HT1080 (cell line): ENCODE results near the gene MAP3K3. TPM values are rescaled to one million over a fixed set of nuclear protein-coding genes. Genes with fewer than 3 reads are reported as not detected.

ENCODE experiments used
- DNase-seq: peaks from one replicate; pipeline ENCODE4 v3.0.0-alpha.2; 2015; ENCODE audit warnings: low read depth
- total RNA-seq: library from RNA; depleted of rRNA; stranded (reverse); fragments of >200 nt; shearing (Covaris generic); gene quantifications from 2 replicates; pipeline ENCODE4 v1.2.3, GENCODE V29; 2014

Gene MAP3K3
- total RNA-seq, 1 experiment from 2014 or later, result 33.1 TPM

DNA sequence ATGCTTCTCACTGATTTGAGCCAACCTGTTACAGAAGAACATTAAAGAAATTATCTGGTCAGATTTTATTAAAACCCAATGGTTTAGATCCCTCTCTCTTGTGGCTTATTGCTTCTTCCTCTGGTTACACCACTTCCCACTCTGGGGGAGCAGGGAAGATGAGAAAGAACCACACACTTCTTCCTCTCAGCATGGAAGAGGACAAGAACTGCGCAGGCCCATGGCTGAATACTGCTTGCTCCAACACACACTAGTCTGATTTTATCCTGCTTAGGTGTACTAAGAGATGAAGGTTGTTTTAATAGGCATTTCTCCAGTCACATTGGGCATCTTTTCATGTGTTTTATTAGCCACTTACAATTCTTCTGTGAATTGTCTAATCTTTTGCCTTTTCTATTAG lies 27.6 kb downstream of the MAP3K3 start:
- no peak for DNase-seq

DNA sequence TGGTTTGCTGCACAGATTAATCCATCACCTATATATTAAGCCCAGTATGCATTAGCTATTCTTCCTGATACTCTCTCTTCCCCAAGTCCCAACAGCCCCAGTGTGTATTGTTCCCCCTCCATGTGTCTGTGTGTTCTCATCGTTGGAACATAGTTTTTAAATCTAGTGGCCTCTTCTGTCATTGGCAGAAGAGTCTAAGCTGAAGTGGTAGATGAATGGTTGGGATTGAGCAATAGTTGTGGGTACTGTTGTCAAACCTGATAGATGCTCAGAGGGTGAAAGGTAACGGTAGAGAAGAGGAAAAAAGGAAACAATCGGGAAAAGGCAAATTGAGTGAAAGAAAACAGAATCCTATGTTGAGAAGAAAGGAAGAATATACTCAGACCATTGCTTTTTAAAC lies 29.9 kb downstream of the MAP3K3 start:
- no peak for DNase-seq

DNA sequence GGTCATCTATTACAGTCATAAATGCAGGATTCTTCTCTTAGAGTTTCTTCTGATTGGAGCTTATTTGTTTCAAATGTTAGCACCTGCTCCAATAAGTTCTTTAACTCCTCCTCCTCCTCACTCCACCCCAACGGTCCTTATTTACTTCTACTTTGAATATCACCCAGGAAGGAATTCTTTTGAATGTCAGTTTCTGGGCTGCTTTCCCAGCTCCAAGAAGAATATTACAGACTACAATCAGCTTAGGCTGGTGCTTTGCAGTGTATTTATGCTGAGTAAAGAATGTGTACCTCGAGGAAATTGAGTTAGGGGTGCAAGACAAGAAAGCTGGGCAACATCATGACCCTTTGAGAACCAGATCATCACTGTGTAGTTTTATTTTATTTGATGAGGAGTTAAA lies 30.8 kb downstream of the MAP3K3 start:
- DNase-seq, result no peak

DNA sequence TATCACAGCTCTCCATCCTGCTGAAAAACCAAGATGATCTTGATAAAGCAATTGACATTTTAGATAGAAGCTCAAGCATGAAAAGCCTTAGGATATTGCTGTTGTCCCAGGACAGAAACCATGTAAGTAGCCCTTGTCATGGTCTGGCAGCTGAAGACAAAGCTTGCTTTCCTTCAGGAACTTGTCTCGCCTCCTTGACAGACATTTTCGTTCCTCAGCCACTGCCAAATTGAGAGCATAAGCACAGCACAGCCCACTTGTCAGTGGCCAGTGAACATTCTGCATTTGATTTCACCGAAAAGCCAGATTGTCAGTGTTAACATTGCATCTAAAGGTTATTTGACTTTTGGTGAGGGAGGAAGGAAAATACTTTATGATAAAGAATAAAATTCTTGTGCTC lies 35.6 kb downstream of the MAP3K3 start:
- DNase-seq, result no peak

DNA sequence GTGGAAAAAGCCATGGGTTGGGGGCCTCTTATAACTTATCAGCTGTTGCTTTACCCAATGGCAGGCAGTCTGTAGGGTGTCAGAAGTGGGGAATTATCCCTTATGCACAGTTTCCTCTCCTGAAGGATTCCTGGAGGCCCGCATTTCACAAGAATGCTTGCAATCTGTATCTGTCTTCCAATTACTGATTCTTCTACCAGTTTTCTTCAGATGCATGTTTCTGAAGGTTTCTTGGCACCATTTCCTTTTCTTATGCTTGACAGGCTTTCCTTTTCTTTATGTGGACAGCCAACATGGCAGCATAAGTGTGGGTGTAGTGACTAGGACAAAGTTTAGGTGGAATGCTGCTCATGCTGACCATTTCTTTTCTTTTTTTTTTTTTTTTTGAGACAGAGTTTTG lies 36.1 kb downstream of the MAP3K3 start:
- DNase-seq, result no peak

DNA sequence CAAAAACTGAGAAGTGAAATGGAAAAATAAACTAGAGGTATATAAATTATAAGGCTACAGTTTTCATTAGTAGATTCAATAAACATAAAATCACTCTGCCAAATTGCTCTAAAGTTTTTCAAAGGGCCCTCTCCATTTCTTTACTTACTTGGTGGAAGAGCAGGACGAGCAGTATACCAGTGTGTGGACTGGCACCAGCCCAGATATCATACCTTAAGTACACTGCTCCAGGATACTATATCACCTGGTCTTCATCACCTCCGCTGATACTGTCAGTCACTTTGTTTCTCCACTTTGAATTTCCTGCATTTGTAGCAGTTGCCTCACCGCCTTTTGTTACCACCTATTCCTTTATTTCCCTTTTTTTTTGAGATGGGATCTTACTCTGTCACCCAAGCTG lies 37.6 kb downstream of the MAP3K3 start:
- DNase-seq, result no peak

DNA sequence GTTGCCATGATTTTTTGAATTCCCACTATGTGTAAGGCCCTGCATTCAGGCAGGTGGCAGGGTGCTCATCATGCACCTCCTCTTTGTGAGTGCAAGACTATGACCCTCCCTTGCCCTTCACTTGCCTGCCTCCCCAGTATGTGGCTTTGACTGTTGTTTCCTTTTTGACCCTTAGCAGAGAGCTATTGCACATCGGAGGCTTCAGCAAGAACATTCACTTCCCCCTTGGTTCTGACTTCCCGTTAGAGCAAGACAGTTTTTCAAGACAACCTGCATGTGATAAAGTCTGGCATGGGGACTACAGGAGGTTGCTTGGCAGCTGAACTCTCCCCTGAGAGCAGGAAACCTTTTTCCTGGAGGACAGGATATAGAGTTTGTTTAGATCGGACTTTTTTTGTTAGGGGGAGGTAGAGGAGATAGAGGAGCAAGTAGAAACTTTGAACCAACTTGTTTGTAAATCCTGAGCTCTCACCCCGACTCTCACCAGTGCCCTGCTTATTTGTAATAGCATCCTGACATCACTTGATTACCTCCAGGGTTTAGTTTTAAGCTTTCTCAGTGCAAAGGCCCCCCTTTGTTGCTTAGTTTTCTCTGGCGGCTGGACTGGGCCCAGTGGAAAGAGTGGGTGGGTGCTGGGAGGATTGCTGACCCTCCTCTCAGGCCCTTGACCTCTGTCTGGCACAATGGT lies 43.5 kb downstream of the MAP3K3 start:
- no peak for DNase-seq

DNA sequence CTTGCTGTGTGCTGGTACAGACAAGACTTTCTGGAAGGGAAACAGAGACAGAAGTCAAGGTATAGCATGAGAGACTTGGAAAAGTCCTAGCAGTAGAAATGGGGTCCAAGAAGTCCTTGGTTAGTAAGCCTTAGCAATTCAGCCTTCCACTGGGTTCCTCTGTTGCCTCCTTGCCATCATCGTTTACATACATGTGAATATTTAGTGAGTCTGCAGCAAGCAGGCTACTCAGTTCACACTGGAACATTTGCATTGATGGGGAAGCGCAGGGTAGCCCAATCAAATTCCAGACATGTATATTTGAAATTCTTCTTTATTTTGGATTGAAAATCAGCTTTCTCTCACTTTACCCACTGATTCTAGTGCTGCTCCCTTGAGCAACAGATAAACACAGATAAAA lies 50.6 kb downstream of the MAP3K3 start:
- no peak for DNase-seq

DNA sequence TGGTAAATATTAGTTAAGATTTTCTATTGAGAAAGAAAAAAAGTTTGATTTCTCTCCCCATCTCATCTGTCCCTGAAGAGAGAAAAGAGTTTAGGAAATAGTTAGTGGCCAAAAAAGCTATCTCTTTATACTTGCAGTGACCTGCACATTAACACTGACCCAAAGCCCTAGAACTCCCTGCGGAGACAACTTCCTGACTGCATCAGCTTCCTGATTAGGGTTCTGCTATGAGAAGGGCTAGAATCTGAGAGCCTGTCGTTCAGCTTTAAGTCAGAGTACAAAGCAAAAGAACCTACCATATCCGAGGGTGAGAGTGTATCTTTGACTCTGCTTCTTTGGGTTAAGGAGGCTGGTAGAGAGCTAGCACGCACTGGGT lies 53.0 kb downstream of the MAP3K3 start:
- DNase-seq, result peak; percentile 39

DNA sequence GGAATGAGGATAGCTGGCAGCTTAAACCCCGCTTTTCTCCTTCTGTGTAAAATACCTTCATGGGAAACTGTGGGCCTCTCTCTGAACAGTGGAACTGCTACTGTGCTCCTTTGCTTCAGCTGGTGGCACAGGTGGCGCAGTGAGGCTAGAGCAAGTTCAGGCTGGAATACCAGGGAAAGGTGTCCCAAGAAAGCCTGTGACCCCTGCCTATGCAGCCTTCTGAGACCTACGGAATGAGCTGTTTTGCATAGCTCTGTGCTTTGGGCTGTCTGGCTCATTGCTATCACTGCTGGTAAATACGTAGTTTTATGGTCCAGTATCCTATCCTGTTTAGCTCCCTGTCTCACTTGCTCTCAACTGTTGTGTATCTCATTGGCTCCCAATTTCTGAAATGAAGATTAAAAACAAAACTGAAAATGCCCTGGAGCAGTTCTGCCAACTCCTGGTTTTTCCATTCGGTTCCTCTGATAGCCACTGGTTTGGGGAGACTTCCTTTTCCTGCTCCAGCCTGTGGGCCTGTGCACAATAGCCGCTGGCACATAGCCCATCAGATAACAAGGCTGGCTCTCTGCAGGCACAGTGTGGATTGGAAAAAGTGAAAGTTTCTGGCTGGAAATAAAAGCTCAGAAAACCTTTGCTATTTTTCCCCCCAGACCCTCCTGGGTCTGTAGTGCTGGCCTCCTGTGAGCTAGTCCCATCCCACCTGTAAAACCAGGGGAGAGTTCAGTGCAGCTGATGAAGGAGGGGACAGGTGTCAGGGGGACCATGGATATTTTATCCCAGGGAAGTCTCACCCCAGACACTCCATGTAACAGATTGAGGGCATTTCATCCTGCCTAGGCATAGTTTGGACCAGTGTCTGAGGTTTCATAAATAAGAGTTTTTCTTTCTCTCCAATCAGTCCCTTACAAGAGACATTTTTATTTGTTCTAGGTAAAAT lies 53.7 kb downstream of the MAP3K3 start:
- peak; percentile 81 for DNase-seq

DNA sequence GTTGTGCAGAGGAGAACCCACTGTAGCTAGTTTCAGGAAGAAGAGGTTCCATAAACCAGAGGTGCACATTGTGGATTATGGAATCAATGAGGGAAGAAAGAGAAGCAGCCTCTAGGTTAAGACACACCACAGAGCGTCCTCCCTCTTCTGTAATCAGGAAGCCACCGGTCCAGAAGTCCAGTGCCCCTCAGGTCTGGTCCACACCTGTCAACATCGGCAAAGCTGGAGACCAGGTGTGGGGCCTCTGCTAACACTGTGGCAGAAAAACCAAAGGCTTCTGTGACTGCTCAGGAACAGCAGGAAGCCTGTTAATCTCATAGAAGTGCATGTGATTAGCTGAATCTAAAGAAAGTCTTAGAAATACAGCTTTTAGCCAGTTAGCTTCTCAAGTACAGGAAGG lies 54.4 kb downstream of the MAP3K3 start:
- no peak for DNase-seq

DNA sequence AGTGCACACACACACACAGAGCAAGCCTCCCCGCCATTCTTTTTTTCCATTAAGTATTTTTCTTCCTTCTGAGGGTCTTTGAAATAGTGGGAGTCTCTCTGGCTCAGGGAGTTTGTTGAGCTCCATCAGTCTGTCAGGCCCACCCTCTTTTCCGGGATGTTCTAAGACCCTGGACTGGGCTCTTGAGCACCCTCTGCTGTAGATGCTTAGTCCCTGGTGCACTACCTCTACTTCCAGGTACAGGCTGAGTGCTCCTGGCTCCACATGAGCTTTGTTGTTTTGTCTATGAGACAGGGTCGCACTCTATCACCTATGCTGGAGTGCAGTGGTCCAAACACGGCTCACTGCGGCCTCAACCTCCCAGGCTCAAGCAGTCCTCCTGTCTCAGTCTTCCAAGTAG lies 57.0 kb downstream of the MAP3K3 start:
- DNase-seq, result no peak

DNA sequence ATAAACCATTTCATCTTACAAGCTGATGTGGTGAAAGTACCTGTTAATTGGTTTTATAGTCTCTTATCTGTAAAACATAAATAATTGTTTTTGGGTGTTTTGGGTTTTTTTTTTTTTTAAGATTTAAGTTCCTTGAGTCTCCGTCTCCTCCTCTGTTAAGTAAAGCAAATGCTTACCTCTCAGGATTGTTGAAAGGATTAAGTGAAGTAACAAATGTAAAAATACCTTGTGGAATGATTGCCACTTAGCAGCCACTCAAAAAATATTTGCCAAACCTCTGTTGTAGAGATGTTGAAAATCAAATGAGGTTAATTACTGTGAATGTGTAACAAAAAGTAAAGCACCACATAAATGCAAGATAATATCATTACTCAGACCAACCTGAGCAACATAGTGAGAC lies 58.5 kb downstream of the MAP3K3 start:
- no peak for DNase-seq

DNA sequence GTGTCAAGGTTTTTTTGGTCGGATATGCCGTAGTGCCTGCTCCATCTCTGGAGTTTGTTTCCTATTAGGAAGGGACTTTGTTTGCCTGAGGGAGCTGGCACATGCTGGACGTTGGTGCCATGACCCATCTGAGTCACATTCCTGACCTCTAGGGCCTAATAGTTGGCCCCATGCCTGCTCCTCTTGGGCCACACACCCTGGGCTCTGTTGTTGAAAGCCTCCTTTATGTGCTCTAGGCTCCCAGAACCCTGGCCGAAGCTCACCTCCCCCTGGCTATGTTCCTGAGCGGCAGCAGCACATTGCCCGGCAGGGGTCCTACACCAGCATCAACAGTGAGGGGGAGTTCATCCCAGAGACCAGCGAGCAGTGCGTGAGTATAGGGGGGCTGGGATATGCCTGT lies 59.3 kb downstream of the MAP3K3 start:
- no peak for DNase-seq

DNA sequence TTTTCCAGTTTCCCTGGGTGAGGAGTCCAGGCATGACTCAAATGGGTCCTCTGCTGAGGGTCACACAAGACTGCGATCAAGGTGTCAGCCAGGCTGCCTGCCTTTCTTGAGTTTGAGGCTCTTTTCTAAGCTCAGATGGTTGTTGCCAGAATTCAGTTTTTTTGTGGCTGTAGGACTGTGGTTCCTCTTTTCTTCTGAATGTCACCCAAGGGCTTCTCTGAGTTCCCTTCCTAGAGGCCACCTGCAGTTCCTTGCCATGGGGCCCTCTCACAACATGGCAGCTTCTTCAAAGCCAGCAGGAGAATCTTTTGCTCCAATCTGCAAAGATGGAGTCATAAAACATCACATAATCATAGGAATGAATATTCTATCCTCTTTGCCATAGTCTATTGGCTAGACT lies 60.2 kb downstream of the MAP3K3 start:
- no peak for DNase-seq

DNA sequence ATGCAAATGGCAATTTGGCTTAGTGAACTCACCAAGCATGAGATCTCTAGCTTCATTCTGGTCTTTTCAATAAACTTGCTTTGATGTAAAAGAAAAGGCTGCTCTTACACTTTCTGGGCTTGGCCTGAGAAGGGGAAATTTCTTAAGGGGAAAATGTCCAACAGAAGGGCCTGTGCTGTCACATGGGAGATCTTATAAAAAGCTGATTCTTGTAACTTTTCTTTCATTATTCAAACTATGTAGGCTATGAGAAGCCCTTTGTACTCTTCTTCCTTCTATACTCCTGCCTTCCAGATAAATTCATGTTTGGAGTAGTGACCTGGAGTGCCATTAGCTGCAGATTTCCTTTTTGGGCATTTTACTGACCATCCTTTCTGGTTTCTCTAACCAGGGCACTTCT lies 60.8 kb downstream of the MAP3K3 start:
- no peak for DNase-seq

DNA sequence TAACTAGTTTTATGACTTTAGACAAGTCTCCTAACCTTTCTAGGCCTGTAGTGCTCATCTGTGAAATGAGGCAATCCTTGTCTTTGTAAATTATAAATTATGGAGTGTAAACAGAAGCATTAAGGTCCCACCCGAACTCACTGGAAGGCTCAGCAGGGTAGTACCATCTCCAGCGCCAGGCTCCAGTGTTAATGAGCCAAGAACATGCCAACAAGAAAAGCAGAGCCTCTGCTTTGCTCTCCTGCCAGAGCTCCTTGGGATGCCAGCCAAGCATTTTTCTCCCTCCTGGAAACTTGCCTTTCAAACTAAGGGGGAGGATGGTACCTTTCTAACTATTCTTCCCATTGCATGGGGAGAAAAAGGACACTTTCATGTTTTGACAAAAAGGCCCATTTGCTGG lies 62.8 kb downstream of the MAP3K3 start:
- DNase-seq, result no peak

DNA sequence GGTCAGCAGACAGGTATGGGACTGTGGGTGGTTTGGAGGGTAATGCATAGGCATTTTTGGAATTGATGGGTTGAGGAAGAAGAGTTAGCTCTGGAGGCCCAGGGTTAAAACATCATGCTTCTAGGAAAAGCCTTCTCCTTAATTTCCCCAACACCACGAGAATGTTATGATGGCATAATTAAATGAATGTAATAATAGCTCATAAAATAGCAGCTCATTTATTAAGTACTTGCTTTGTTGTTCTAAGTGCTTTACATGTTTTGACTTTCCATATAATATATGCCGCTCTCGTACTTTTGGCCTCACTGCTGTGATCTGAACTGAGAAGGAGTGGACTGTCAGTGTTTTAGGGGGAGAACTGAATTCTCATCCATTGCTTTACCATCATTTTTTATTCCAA lies 63.4 kb downstream of the MAP3K3 start:
- no peak for DNase-seq

DNA sequence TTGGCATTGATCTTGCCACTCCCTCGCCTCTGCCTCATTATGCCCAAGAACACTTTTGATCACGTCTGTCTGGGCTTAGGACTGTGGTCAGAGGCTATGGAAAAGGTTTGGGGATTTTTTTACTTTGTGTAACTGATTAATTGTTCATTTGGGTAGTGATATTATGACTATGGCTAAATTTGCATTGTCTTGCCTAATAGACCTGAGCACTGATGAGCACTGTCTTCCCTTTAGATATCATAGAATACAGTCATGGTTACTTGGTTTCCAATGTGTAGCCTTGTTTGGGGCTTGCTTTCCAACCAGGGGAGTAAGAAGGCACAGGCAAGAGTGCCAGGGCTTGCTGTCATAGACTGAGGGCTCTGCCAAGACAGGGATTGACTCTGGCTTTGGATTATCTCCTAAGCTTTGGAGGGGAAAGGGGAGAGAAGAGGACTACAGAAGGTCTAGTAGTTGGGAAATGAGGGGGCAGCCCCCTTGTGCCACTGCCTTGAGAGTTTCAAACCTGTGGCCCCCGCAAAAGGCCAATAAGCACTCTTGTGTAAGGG lies 64.0 kb downstream of the MAP3K3 start:
- DNase-seq, result no peak

DNA sequence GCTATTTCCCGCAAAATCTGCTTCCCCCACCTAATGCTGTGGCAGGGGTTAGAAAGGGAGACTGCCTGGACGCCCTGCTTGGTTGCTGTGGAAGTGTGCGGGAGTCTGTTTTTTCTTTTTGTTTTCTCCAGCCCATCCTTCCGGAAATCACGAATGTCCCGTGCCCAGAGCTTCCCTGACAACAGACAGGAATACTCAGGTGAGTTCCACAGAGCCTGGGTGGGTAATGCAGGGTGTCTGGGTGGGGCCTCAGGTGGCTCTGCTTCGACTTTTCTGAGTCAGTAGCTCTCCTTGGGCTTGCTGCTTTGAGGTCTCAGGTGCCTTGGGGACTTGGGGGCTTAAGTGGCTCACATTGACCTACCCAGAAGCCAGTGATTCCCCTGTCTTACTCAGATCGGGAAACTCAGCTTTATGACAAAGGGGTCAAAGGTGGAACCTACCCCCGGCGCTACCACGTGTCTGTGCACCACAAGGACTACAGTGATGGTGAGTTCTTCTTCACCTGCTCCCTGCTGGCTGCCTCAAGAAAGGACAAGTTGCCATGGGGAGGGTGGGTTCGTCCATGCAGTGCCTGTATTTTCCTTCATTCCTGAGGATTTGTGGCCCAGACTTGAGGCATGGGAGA lies 66.3 kb downstream of the MAP3K3 start:
- DNase-seq, result no peak

DNA sequence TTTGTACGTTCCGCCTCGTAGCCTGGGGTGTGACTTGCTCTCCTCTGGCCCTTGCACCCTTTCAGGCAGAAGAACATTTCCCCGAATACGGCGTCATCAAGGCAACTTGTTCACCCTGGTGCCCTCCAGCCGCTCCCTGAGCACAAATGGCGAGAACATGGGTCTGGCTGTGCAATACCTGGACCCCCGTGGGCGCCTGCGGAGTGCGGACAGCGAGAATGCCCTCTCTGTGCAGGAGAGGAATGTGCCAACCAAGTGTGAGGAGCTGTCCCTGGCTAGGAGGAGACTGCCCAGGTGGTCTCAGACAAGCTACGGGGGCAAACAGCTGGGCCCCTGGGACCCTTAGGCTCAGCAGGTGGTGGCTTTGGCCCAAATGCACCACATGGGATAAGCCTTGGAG lies 67.3 kb downstream of the MAP3K3 start:
- no peak for DNase-seq

DNA sequence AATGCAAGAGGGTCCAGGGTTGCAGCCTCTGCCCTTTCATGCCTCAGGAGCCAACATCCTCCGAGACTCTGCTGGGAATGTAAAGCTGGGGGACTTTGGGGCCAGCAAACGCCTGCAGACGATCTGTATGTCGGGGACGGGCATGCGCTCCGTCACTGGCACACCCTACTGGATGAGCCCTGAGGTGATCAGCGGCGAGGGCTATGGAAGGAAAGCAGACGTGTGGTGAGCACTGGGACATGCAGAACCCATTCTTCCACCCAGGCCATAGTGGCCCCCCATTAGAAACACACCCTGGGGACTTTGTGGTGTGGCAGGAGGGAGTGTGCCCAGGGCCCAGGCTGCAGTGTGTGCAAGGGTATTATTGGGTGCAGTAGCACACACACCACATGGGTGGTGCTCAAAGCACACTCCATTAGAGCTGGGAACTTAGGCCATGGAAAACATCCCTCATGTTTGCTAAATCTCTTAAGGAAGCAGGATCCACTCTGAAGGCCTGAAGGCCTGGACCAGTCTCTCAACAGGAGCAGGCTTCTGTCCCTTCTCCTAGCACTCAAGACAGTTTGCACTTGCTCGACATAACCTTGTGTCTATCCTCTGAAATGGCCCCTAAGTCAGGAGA lies 70.1 kb downstream of the MAP3K3 start:
- DNase-seq, result no peak
